ENCODE data around the gene ZNF697.
"Not testable (repeated sequence)": the region's sequence is repeated elsewhere in the genome, so short reads cannot be mapped to it uniquely, and the experiment has no call there.

ZNF697 gene

DNA sequence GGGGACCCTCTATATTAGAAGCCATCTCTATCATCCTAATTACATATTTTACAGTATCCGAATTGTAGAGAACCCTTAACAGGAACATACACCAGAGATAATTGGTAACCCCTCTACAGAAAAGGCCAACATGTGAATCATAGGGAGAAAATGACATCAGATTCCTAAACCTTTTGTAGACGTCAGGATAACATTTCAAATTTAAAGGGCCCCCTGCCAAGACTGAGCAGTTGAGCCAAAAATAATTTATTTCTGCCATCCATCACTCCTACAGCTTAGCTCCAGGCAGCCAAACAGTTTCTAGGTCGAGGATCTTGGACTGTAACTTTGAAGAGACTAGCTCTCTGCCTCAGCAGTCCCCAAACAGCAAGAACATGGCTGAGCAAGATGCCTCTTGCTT, 21.2 kb downstream of the ZNF697 start:
- no peak for DNase-seq

DNA sequence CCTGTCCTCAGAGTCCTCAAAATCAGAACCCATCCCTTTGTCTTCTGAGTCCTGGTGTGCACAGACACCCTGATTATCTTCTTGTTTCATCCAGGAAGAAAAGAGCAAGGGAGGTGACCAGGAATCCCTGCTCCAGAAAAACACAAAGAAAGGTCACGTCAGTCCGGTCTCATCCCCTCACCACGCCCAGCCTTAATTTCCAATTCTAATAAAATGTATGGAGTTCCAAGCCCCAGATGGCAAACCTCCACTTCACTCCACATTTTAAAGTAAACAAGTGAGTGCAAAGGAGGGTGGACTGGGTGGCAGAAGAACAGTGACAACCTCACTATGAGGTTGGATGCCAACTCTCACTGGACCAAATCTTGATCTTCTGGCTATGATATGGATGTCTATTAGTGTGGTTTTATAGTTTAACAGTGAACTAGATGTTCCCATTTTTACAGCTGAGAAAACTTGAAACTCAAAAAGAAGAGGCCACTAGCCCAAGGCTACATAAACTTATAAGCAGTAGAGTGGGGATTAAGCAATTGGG, 22.0 kb downstream of the ZNF697 start:
- no peak for DNase-seq

DNA sequence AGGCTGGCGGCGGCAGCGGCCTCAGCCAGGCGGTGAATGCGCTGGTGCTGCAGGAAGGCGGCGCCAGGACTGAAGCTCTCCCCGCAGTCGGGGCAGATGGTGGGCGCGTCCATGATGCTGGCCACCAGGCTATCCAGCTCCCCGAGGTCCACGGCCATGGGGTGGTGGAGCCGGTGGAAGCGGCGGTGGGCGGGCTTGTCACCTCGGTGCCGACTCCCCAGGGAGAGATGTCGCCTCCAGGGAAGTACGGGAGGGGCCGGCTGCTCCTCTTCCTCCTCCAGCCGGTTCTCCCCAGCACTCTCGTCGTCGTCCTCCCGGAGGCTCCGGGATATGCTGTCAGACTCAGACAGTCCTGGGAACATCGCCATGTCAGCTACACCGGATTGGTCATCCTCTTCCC, 24.4 kb downstream of the ZNF697 start:
- DNase-seq, result no peak

DNA sequence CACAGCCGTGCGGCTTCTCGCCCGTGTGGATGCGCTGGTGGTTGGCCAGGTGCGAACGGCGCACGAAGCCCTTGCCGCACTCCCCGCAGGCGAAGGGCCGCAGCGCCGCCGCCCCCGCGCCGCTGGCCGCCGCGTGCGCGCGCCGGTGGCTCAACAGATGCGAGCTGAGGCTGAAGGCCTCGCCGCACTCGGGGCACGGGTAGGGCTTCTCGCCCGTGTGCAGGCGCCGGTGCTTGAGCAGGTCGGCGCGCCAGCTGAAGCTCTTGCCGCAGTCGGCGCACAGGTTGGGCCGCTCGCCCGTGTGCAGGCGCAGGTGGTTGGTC, 24.9 kb downstream of the ZNF697 start:
- no peak for DNase-seq

DNA sequence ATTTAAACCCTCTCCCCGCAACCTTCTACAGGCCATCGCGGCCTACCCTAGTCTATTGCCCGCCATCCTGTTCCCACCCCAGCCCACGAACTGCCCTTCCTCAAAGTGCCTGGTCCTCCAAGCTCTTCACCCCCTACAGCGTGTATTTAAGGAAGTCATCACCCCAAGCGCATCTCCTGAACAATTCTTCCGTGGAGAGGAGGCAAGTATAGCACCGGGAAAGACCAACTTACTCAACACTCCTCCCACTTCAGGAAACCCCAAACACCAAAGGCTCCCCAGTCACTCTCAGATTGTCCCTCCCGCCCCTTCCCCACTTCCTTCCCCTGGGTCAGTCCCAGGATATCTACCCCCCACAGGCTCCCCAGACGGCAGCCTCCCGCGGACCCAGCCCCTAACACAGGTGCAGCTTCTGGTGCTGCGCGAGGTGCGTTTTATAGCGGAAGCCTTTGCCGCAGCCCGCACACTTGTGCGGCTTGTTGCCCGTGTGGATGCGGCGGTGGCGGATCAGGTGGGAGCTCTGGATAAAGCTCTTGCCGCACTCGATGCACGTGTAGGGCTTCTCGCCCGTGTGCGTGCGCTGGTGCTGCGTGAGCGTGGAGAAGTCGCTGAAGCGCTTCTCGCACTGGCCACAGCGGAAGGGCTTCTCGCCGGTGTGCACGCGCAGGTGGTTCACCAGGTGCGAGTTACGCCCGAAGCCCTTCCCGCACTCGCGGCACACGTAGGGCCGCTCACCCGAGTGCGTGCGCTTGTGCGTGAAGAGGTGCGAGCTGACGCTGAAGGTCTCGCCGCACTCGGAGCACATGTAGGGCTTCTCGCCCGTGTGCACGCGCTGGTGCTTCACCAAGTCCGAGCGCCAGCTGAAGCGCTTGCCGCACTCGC, 25.5 kb downstream of the ZNF697 start:
- DNase-seq, result no peak

DNA sequence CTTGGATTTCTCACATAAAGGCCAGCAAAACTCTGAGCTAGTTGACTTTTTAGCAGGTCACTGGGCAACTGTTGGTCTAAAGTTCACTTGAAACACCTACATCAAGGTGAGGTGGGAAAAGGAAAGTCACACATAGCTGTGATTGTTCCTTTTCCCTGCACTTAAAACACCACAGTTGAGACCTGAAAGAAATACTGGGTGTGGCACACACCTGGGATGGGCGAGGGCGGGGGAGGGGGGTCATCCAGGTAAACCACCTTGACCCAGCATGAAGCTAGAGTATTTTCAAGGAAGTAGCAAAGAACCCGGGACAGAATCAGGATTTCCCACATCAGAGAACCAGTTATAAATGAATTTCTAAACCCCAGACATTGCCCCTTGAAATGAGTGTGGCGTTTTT, 26.4 kb downstream of the ZNF697 start:
- no peak for DNase-seq

DNA sequence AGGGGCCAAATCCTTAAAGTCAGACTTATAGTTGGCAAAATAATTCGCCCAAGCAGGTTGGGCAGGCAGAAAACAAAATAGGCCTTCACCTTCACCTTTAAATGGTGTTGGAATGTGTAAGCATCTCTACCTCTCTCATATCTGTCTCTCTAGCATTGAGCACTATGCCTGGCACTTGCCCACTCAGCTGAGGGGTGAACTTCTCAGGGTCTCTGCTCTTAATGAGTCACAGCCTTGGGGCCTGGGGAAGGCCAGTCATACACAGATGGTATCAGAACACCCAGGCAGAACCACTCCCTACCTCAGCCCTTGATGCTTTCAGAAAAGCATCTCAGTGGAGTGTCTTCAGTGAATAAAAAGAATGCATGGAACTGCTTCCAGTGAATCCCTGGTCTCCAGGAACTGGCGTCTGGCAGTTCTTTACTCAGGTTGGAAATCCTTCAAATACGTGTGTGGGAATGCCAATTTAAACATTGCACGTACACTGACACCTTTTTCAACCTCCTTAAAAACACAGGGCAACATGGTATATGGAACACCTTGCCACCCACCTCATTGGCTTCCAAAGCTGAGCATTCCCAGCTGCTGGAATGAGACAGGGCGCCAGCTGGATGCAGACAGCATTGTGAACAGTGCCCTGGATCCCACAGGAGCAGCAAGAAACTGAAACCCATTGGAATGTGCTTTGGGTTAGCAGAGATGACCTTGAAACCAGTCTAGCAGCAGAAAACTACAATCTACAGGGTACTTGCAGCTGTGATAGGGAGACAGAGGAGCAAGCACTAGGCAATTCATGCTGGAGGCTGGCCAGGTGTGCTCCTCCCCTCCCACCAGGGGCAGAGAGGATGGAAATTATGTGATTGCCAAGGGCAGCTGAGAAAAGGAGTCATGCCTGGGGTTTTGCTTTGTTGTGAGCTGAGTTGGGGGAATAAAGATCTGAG, 30.0 kb downstream of the ZNF697 start:
- DNase-seq, result no peak

DNA sequence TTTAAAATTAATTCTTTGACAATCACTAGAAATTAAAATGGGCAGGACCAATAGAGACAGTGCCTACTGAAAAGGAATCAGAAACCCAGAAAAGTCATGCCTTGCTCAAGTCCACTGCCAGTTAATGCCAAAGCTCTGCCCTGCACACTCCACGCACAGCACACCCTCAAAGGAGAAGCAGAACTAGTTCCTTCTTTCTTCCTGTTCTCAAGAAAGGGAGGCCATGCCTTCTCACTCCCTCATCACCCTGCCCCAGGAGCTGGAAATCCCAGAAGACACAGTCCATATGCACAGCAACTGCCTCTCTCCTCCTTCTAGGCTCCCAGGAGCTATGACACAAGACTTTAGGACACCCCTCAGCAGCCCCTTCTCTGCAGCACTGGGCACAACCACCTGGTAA, 31.3 kb downstream of the ZNF697 start:
- DNase-seq, result not testable (repeated sequence)

DNA sequence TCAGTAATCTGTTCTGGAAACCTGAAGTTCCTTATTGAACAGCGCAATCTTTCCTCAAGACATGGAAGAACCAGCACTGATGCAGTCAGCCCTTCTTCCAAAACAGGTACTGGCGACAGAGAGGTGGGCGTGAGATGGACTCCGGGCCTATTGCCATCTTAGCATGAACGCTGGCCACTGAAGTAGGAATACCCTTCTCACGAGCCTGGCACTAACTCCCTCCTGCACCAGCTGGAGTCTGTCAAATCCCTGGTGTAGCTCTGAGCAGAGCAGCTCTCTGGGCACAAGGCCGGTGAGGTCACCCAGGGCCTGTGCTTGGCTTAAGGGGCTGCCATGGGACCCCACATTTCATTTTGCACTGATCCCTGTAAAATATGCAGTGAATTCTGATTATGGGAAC, 33.0 kb downstream of the ZNF697 start:
- not testable (repeated sequence) for DNase-seq

DNA sequence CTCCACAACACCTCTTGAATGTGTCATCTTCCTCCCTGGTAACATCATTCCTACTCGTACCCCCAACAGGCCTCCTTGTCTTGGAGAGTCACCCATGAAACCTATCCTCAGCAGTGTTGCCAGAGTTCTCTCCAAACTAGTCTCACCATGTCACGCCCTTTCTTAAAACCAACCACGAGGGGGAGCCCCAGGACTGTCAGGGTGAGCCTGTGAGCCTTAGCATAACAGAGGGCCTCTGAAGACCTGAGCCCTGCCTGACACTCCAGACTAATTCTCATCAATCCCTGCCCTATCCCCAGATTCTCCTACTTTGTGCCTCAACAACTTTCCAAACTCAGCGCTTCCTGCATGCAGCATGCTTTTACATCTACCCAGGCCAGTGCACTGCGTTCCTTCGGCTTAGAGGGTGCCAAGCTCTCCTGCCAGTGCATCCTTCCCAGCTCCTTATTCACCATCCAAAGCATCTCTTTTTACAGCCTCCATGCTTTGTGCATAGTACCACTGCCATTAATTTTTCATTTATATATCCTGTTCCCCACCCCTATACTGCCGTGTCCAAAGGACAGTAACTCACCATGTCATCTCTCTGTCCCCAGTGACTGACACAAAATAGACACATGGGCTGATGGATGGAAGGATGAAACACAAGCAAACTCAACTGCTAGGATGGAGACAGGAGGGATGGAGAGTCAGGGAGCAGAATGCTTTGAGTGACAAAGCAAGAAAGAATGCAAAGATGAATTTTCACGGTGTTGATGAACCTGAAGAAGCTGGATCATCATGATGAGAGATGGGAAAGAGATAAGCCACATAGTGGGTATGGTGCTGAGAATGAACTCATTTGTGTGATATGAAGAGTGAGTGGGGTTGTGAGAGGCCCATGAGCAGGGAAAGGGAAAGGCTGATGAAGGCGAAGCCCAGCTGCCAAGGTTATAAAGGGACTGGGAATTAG, 34.0 kb downstream of the ZNF697 start:
- DNase-seq, result peak; percentile 46 to 60

DNA sequence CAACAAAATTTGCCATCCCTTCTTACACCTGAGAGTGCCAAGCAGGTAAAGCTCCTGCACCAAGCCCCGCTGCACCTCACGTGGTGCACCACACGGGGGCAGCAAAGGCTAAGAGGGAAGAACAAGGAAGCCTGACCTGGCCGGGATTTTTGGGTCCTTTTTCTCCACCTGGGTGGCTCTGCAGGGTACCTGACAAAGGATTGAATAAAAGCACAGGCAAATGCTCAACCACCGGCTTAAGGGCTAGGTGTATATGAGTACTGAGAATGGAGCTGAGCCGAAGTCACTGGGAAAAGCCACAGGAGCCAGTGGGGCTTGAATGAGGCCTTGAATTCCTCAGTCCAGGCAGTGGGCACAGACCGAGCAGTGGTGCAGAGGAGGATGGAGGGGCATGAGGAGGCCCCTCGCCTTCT, 36.4 kb downstream of the ZNF697 start:
- peak; percentile 39 to 41 for DNase-seq

DNA sequence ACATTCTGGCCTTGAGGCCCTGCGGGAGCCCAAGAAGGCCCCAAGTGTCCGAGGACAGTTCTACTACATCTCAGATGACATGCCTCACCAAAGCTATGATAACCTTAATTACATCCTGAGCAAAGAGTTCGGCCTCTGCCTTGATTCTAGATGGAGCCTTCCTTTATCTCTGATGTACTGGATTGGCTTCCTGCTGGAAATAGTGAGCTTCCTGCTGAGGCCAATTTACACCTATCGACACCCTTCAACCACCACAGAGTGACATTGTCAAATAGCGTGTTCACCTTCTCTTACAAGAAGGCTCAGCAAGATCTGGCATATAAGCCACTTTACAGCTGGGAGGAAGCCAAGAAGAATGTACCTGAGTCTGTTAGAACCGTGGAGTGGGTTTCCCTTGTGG, 39.2 kb downstream of the ZNF697 start:
- not testable (repeated sequence) for DNase-seq

DNA sequence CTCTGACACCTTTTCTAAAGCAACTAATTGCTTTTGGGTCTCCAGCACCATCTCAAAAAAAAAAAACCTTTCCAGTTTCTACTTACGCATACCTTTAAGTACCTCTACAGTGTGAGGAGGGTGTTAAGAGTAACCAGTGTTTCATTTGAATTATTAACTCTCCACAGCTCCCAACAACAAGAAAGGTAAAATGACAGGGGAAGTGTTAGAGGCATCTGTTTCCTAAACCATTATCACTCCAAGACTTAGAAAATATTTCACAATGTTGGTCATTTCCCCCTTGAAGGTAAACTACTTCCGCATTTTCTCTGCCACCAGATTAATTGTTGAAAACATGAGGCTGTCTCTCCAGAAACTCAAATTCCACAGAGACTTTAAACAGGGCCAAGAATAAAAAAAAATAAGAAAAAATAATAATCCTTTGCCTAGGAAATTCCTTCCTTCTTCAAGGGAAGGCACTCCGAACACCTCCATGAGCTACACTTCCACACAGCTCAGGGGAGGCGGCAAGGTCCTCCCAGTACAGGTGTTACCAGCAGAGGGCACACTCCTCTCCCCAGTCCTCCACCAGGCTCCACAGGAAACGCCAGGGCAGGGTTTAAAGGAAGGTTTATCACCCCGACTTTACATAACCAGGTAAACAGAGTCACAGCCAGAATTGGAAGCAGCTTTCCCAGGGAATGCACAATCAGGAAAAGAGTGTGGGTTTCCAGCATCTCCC, 40.8 kb downstream of the ZNF697 start:
- not testable (repeated sequence) for DNase-seq

DNA sequence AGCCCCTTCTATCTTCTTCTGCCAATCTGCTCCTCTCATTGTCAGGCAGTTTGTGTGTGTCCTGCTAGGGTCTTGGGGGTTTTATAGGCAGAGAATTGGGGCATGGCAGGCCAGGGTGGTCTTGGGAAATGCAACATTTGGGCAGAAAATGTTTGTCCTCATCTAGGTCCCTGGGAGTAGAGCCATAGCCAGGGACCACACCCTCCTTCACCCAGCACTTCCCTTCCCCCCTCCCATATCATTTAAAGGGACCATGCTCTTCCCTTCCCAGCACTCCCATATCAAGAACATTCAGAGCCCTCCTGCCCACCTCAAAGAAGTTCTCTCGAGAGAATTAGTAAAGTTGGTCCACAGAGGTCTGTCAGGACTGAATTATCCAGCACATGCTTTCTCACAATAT, 41.7 kb downstream of the ZNF697 start:
- DNase-seq, result no peak

DNA sequence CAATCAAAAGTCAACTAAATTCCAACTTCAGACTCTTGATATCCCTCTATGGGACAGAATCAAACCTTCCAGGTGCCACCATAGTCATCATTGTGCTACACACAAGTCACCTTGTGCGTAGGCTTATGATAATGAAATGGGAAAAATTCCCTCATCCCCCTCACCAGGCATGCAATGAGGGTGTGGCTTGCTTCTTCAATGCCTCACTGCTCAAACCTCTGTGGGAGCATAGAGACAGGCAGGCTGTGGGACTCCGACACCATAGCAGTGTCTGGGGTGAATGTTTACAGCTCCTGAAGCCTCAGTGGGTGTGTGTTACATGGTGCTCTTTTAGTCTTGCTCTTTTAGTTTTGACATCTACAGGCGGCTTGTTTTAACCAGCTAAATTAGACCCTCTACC, 42.4 kb downstream of the ZNF697 start:
- DNase-seq, result no peak

DNA sequence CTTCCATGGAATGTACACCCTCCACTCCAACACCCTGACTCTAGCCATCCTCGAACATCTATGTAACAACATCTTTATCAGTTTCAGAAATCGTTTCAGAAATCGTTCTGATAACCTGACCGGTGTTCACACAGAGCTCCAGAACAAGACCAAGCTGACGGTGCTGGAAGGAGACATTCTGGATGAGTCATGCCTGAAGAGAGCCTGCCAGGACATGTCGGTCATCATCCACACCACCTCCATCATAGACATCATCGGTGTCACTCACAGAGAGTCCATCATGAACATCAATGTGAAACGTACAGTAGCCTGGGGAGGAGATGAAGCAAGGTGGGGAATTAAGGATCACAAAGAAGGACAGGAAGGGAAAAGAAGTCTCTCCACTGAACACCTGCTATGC, 43.0 kb downstream of the ZNF697 start:
- not testable (repeated sequence) for DNase-seq

DNA sequence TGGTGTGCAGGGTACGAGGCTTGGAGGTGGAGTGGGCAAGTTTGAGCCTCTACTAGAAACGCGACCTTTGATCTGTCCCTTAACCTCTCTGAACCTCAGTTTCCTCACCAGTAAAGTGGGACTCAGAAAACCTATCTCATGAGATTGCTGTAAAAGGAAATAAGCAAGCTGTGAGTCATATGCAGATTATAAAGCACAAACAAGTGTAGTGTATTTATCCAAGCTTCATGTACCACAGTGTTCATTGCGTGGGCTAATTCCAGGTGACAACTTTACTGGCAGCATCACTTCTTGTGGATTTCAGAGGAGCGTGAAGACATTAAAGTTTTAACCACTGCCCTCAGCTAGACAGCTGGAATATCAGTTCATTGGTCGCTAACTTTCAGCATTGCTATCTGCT, 44.4 kb downstream of the ZNF697 start:
- no peak for DNase-seq

DNA sequence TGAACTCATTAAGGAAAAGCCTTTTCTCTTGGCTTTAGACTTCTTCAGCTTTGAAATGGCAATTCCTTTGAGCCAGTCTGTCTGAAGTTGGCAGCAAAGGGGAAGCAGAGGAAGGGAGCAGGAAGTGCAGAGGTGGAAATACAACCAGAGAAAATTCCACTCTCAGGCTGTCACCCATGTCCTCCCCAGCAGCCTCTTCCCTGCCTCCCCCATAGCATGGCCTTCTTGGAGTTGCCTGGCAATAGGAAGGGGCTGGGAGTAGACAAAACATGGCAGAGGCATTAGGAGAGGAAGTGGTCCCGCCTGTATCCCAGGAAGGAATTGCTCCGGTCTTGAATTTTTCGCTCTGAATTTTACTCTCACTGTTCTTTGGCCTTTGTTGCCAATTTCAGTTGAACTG, 44.8 kb downstream of the ZNF697 start:
- not testable (repeated sequence) for DNase-seq

DNA sequence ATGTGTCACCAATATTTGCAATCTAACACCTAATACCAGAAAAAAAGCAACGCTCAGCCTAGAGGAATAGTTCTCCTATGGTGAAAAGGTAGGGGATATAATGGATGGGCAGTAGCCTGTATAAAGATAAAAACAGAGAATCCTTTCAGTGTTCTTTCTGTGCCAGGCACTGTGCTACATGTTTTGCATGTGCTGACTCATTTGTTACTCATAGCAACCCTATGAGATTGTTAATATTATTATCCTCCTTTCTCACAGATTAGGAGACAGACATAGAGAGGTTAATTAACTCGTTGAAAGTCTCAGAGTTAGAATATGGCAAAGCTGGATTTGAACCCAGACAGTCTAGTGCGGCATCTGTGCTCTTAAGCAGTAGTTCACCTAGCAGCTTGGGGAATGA, 45.3 kb downstream of the ZNF697 start:
- DNase-seq, result not testable (repeated sequence)

DNA sequence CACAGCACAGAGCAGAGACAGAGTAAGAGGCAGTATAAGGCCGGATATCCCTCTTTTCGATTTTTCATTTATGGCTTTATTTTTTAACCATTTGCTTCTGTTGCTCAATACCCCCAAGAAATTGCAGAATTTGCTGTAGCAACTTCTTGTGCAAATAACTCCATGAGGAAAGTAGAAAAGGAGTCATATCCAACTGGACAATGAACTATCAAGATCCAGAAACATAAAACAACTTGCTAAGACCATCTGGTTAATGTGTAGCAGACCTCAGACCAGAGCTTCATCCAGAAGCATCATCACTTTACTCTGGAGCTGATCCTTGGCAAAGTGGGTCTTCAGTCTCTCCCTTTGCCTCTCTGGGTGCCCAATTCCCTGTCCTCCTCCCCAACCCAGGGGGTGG, 45.9 kb downstream of the ZNF697 start:
- DNase-seq, result no peak

DNA sequence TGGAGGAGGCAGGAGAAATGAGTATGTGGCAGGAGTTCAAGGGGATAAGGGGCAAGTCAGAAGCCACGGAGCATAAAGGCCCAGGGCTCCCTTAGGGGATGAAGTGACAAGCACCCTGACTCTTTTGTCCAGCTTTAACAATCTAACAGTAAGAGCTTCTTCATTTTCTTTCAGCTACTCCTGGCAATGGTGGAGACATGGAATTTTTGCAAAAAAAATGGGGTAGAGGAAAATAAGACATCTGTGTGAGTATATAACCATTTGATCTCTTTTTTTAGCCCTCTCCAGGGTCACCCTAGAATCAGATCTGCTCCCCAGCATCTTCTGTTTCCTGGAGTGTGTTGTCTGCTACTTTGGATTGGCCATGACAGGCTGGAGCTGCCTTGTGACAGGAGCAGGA, 47.1 kb downstream of the ZNF697 start:
- no peak for DNase-seq

DNA sequence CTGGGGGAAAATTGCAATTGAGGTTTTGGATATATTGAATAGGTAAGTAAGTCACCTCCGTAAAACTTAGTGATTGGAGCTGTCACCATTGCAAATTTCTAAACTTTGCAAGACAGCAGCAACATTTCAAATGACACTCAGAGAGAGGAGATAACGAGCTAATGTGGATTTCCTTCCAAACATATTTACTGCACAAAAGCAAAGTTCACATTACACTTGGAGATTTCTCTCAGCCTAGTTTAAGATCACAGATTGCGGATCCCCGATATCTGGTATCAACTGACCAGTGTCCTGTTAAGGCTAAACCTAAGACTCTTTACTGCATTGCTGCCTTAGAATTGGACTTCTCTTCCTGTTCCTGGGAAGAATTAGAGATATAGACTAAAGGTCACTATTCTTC, 47.5 kb downstream of the ZNF697 start:
- no peak for DNase-seq
